ENCODE measurements around the gene FMNL2. TPM values are rescaled to one million over a fixed set of nuclear protein-coding genes. Genes with fewer than 3 reads are reported as not detected.
"Not testable (repeated sequence)": the region's sequence is repeated elsewhere in the genome, so short reads cannot be mapped to it uniquely, and the experiment has no call there.

FMNL2 gene
- total RNA-seq, 2 experiments from 2014 or later: 2.2 TPM

- H3K4me3 Mint-ChIP-seq: no peak overlapping the region
- POLR2A ChIA-PET: no interaction called here
- peaks cover 2% of the 10 kb centered on the region for H3K4me1 Mint-ChIP-seq (ENCODE audit: low read depth)
- H3K36me3 Mint-ChIP-seq: no peaks in the 10 kb centered on the region
- no peak for DNase-seq
- H3K27me3 Mint-ChIP-seq: peaks cover 1% of the 10 kb centered on the region
- intact Hi-C loops (cut with micrococcal nuclease): no loop called here
- no peaks in the 10 kb centered on the region for H3K9me3 Mint-ChIP-seq
- H3K27ac Mint-ChIP-seq: no peak overlapping the region
- CTCF ChIA-PET: no interaction called here
These were observed 175.6 kb downstream of the FMNL2 start for GRCh38 chr2:152510621-152511020.

GRCh38 chr2:152511981-152512380 is 177.0 kb downstream of the FMNL2 start:
- Mint-ChIP-seq H3K36me3 (no peaks in the 10 kb centered on the region), H3K4me1 (ENCODE audit: low read depth) (peaks cover under 1% of the 10 kb centered on the region), H3K9me3 (no peaks in the 10 kb centered on the region), H3K4me3 (no peak overlapping the region), H3K27ac (no peak overlapping the region), H3K27me3 (peaks cover 2% of the 10 kb centered on the region)
- ChIA-PET CTCF (no interaction called here), POLR2A (no interaction called here)
- intact Hi-C loops (cut with micrococcal nuclease): no loop called here
- no peak for DNase-seq

GRCh38 chr2:152513029-152513428 is 178.1 kb downstream of the FMNL2 start:
- ChIA-PET CTCF (no interaction called here), POLR2A (no interaction called here)
- Mint-ChIP-seq H3K9me3 (no peaks in the 10 kb centered on the region), H3K36me3 (no peaks in the 10 kb centered on the region), H3K27me3 (peaks cover 4% of the 10 kb centered on the region), H3K4me1 (ENCODE audit: low read depth) (no peaks in the 10 kb centered on the region), H3K4me3 (no peak overlapping the region), H3K27ac (no peak overlapping the region)
- intact Hi-C loops (cut with micrococcal nuclease): no loop called here
- DNase-seq: no peak

- no peaks in the 10 kb centered on the region for H3K9me3 Mint-ChIP-seq
- peaks cover 10% of the 10 kb centered on the region for H3K27me3 Mint-ChIP-seq
- ChIA-PET CTCF (no interaction called here), POLR2A (no interaction called here)
- DNase-seq: no peak
- no peak overlapping the region for H3K27ac Mint-ChIP-seq
- H3K4me3 Mint-ChIP-seq: no peak overlapping the region
- intact Hi-C loops (cut with micrococcal nuclease): no loop called here
- H3K4me1 Mint-ChIP-seq (ENCODE audit: low read depth): no peaks in the 10 kb centered on the region
- no peaks in the 10 kb centered on the region for H3K36me3 Mint-ChIP-seq
These were observed 178.7 kb downstream of the FMNL2 start for GRCh38 chr2:152513681-152514080.

- Mint-ChIP-seq H3K27me3 (peaks cover 10% of the 10 kb centered on the region), H3K36me3 (no peaks in the 10 kb centered on the region), H3K4me1 (ENCODE audit: low read depth) (no peaks in the 10 kb centered on the region), H3K4me3 (no peak overlapping the region), H3K9me3 (no peaks in the 10 kb centered on the region), H3K27ac (no peak overlapping the region)
- intact Hi-C loops (cut with micrococcal nuclease): no loop called here
- ChIA-PET CTCF (no interaction called here), POLR2A (no interaction called here)
- no peak for DNase-seq
These were observed 183.1 kb downstream of the FMNL2 start for GRCh38 chr2:152518034-152518433.

- CTCF ChIA-PET: no interaction called here
- no peak for DNase-seq
- no peaks in the 10 kb centered on the region for H3K9me3 Mint-ChIP-seq
- no peak overlapping the region for H3K27ac Mint-ChIP-seq
- intact Hi-C loops (cut with micrococcal nuclease): no loop called here
- peaks cover 12% of the 10 kb centered on the region for H3K27me3 Mint-ChIP-seq
- no peaks in the 10 kb centered on the region for H3K4me1 Mint-ChIP-seq (ENCODE audit: low read depth)
- H3K36me3 Mint-ChIP-seq: no peaks in the 10 kb centered on the region
- POLR2A ChIA-PET: no interaction called here
- no peak overlapping the region for H3K4me3 Mint-ChIP-seq
These were observed 183.9 kb downstream of the FMNL2 start for GRCh38 chr2:152518641-152519580.

GRCh38 chr2:152519581-152519952 is 184.6 kb downstream of the FMNL2 start:
- DNase-seq: no peak
- Mint-ChIP-seq H3K9me3 (no peaks in the 10 kb centered on the region), H3K4me3 (no peak overlapping the region), H3K27ac (no peak overlapping the region), H3K36me3 (no peaks in the 10 kb centered on the region), H3K4me1 (ENCODE audit: low read depth) (no peaks in the 10 kb centered on the region), H3K27me3 (peaks cover 12% of the 10 kb centered on the region)
- intact Hi-C loops (cut with micrococcal nuclease): no loop called here
- POLR2A ChIA-PET: no interaction called here
- CTCF ChIA-PET: no interaction called here

- DNase-seq: no peak
These were observed 185.8 kb downstream of the FMNL2 start for GRCh38 chr2:152520759-152521158.

GRCh38 chr2:152522446-152522845 is 187.5 kb downstream of the FMNL2 start:
- H3K36me3 Mint-ChIP-seq; CTCF ChIA-PET; H3K4me1 Mint-ChIP-seq (ENCODE audit: low read depth); POLR2A ChIA-PET; DNase-seq; H3K27ac Mint-ChIP-seq; H3K9me3 Mint-ChIP-seq; intact Hi-C loops (cut with micrococcal nuclease); H3K4me3 Mint-ChIP-seq: not testable (repeated sequence)
- H3K27me3 Mint-ChIP-seq: peaks cover 10% of the 10 kb centered on the region

More at GRCh38 chr2:152520759-152521158, 185.8 kb downstream of the FMNL2 start:
- H3K4me3 Mint-ChIP-seq: no peak overlapping the region
- H3K9me3 Mint-ChIP-seq: no peaks in the 10 kb centered on the region
- ChIA-PET POLR2A (no interaction called here), CTCF (no interaction called here)
- intact Hi-C loops (cut with micrococcal nuclease): no loop called here
- H3K4me1 Mint-ChIP-seq (ENCODE audit: low read depth): no peaks in the 10 kb centered on the region
- H3K36me3 Mint-ChIP-seq: no peaks in the 10 kb centered on the region
- peaks cover 12% of the 10 kb centered on the region for H3K27me3 Mint-ChIP-seq
- H3K27ac Mint-ChIP-seq: no peak overlapping the region

GRCh38 chr2:152523091-152523490 is 188.1 kb downstream of the FMNL2 start:
- H3K9me3 Mint-ChIP-seq: no peaks in the 10 kb centered on the region
- POLR2A ChIA-PET: no interaction called here
- intact Hi-C loops (cut with micrococcal nuclease): no loop called here

GRCh38 chr2:152525277-152525838 is 190.4 kb downstream of the FMNL2 start:
- Mint-ChIP-seq H3K36me3 (no peaks in the 10 kb centered on the region), H3K27me3 (peaks cover 2% of the 10 kb centered on the region), H3K4me3 (no peak overlapping the region), H3K4me1 (ENCODE audit: low read depth) (no peaks in the 10 kb centered on the region), H3K27ac (no peak overlapping the region), H3K9me3 (no peaks in the 10 kb centered on the region)
- no peak for DNase-seq
- intact Hi-C loops (cut with micrococcal nuclease): no loop called here
- POLR2A ChIA-PET: no interaction called here
- CTCF ChIA-PET: no interaction called here

More at GRCh38 chr2:152523091-152523490, 188.1 kb downstream of the FMNL2 start:
- no peaks in the 10 kb centered on the region for H3K36me3 Mint-ChIP-seq
- H3K4me1 Mint-ChIP-seq (ENCODE audit: low read depth): no peaks in the 10 kb centered on the region
- no peak for DNase-seq
- peaks cover 8% of the 10 kb centered on the region for H3K27me3 Mint-ChIP-seq
- no peak overlapping the region for H3K27ac Mint-ChIP-seq
- CTCF ChIA-PET: no interaction called here
- H3K4me3 Mint-ChIP-seq: no peak overlapping the region

- CTCF ChIA-PET: no interaction called here
- H3K27ac Mint-ChIP-seq: no peak overlapping the region
- DNase-seq: no peak
These were observed 194.6 kb downstream of the FMNL2 start for GRCh38 chr2:152529420-152530115.

More at GRCh38 chr2:152529420-152530115, 194.6 kb downstream of the FMNL2 start:
- Mint-ChIP-seq H3K36me3 (no peaks in the 10 kb centered on the region), H3K27me3 (peaks cover 3% of the 10 kb centered on the region), H3K9me3 (no peaks in the 10 kb centered on the region), H3K4me3 (no peak overlapping the region), H3K4me1 (ENCODE audit: low read depth) (no peaks in the 10 kb centered on the region)
- POLR2A ChIA-PET: no interaction called here
- intact Hi-C loops (cut with micrococcal nuclease): no loop called here

Data from activated CD4-positive, alpha-beta memory T cell treated with anti-CD3 and anti-CD28 coated beads for 36 hours (primary cell).